GM12872 (cell line): ENCODE data around the gene RPUSD3.

Source experiments
- CTCF ChIP-seq: IDR thresholded peaks from 3 replicates; pipeline ENCODE4 v1.5.1; 2011; ENCODE audit warnings: low read depth, mild to moderate bottlenecking, low read length, moderate library complexity; ENCODE audit not compliant: insufficient read depth

The RPUSD3 gene

GRCh38 chr3:9809239-9809614 lies 34.6 kb downstream of the RPUSD3 start:
- TF ChIP-seq CTCF, result no peak

- peak; percentile 51 for TF ChIP-seq CTCF
Measured at GRCh38 chr3:9808345-9809037, 35.3 kb downstream of the RPUSD3 start.

- TF ChIP-seq CTCF, result no peak
Measured at GRCh38 chr3:9807981-9808344, 35.8 kb downstream of the RPUSD3 start.

GRCh38 chr3:9806688-9807589 lies 36.9 kb downstream of the RPUSD3 start:
- TF ChIP-seq CTCF, result no peak

- no peak for TF ChIP-seq CTCF
Measured at GRCh38 chr3:9806137-9806536, 37.7 kb downstream of the RPUSD3 start.

- TF ChIP-seq CTCF, result no peak
Measured at GRCh38 chr3:9804996-9805395, 38.8 kb downstream of the RPUSD3 start.

GRCh38 chr3:9803494-9803893 lies 40.3 kb downstream of the RPUSD3 start:
- TF ChIP-seq CTCF, result no peak
